ENCODE measurements around the gene CCDC192. TPM values are rescaled to one million over a fixed set of nuclear protein-coding genes. Genes with fewer than 3 reads are reported as not detected.

CCDC192 gene
- total RNA-seq, 1 donor from 2014 or later = 0.26 TPM

GRCh38 chr5:127886081-127886480 is 182.9 kb downstream of the CCDC192 start:
- Mint-ChIP-seq H3K9me3 (ENCODE audit: unreplicated experiment) (no peaks in the 10 kb centered on the region), H3K27me3 (ENCODE audit: unreplicated experiment) (no peaks in the 10 kb centered on the region), H3K36me3 (ENCODE audit: low read depth, unreplicated experiment) (no peaks in the 10 kb centered on the region), H3K27ac (ENCODE audit: unreplicated experiment) (no peak overlapping the region), H3K4me1 (ENCODE audit: unreplicated experiment) (peaks cover 32% of the 10 kb centered on the region), H3K4me3 (ENCODE audit: unreplicated experiment) (no peak overlapping the region)
- no peak for DNase-seq (ENCODE audit: low spot score)
- no peak for TF ChIP-seq CTCF (IDR thresholded peaks at IDR 0.05; ENCODE audit: unreplicated experiment)

- H3K9me3 Mint-ChIP-seq (ENCODE audit: unreplicated experiment) = no peaks in the 10 kb centered on the region
- no peaks in the 10 kb centered on the region for H3K27me3 Mint-ChIP-seq (ENCODE audit: unreplicated experiment)
- H3K36me3 Mint-ChIP-seq (ENCODE audit: low read depth, unreplicated experiment) = no peaks in the 10 kb centered on the region
- peaks cover 32% of the 10 kb centered on the region for H3K4me1 Mint-ChIP-seq (ENCODE audit: unreplicated experiment)
- no peak overlapping the region for H3K4me3 Mint-ChIP-seq (ENCODE audit: unreplicated experiment)
- no peak for DNase-seq (ENCODE audit: low spot score)
- H3K27ac Mint-ChIP-seq (ENCODE audit: unreplicated experiment) = no peak overlapping the region
- TF ChIP-seq CTCF (IDR thresholded peaks at IDR 0.05; ENCODE audit: unreplicated experiment) = no peak
These were observed 184.1 kb downstream of the CCDC192 start for GRCh38 chr5:127887282-127887681.

GRCh38 chr5:127891942-127892341 is 188.8 kb downstream of the CCDC192 start:
- Mint-ChIP-seq H3K9me3 (ENCODE audit: unreplicated experiment) (no peaks in the 10 kb centered on the region), H3K27me3 (ENCODE audit: unreplicated experiment) (no peaks in the 10 kb centered on the region), H3K27ac (ENCODE audit: unreplicated experiment) (no peak overlapping the region), H3K36me3 (ENCODE audit: low read depth, unreplicated experiment) (no peaks in the 10 kb centered on the region), H3K4me1 (ENCODE audit: unreplicated experiment) (no peaks in the 10 kb centered on the region), H3K4me3 (ENCODE audit: unreplicated experiment) (no peak overlapping the region)
- TF ChIP-seq CTCF (IDR thresholded peaks at IDR 0.05; ENCODE audit: unreplicated experiment) = no peak
- no peak for DNase-seq (ENCODE audit: low spot score)

GRCh38 chr5:127892467-127893207 is 189.4 kb downstream of the CCDC192 start:
- Mint-ChIP-seq H3K27me3 (ENCODE audit: unreplicated experiment) (no peaks in the 10 kb centered on the region), H3K36me3 (ENCODE audit: low read depth, unreplicated experiment) (no peaks in the 10 kb centered on the region), H3K4me1 (ENCODE audit: unreplicated experiment) (no peaks in the 10 kb centered on the region), H3K27ac (ENCODE audit: unreplicated experiment) (no peak overlapping the region), H3K4me3 (ENCODE audit: unreplicated experiment) (no peak overlapping the region), H3K9me3 (ENCODE audit: unreplicated experiment) (no peaks in the 10 kb centered on the region)
- no peak for DNase-seq (ENCODE audit: low spot score)
- no peak for TF ChIP-seq CTCF (IDR thresholded peaks at IDR 0.05; ENCODE audit: unreplicated experiment)

- TF ChIP-seq CTCF (IDR thresholded peaks at IDR 0.05; ENCODE audit: unreplicated experiment) = no peak
- Mint-ChIP-seq H3K27me3 (ENCODE audit: unreplicated experiment) (no peaks in the 10 kb centered on the region), H3K4me3 (ENCODE audit: unreplicated experiment) (no peak overlapping the region), H3K9me3 (ENCODE audit: unreplicated experiment) (no peaks in the 10 kb centered on the region), H3K36me3 (ENCODE audit: low read depth, unreplicated experiment) (no peaks in the 10 kb centered on the region), H3K27ac (ENCODE audit: unreplicated experiment) (no peak overlapping the region), H3K4me1 (ENCODE audit: unreplicated experiment) (no peaks in the 10 kb centered on the region)
- DNase-seq (ENCODE audit: low spot score) = no peak
These were observed 190.0 kb downstream of the CCDC192 start for GRCh38 chr5:127893232-127893631.
